Measurements from ENCODE around the gene IFNLR1.

IFNLR1 gene

GRCh38 chr1:24149866-24150233, 37.2 kb downstream of the IFNLR1 start:
- peak; percentile 39 to 44 for DNase-seq (ENCODE audit: low read depth in 2 of 2)

- no peak for DNase-seq (ENCODE audit: low read depth in 2 of 2)
Observed at GRCh38 chr1:24147816-24148215, 39.3 kb downstream of the IFNLR1 start.

- no peak for DNase-seq (ENCODE audit: low read depth in 2 of 2)
Observed at GRCh38 chr1:24147194-24147593, 39.9 kb downstream of the IFNLR1 start.

GRCh38 chr1:24142546-24143534, 44.2 kb downstream of the IFNLR1 start, which contains the start of gene IL22RA1:
Gene IL22RA1 (minus strand): TSS chr1:24143140. CDS start chr1:24143082, 58 bp downstream.
- DNase-seq (ENCODE audit: low read depth in 2 of 2), result no peak

- DNase-seq (ENCODE audit: low read depth in 2 of 2), result no peak
Observed at GRCh38 chr1:24141311-24141997, 45.6 kb downstream of the IFNLR1 start.

- no peak for DNase-seq (ENCODE audit: low read depth in 2 of 2)
Observed at GRCh38 chr1:24140741-24141181, 46.3 kb downstream of the IFNLR1 start.

GRCh38 chr1:24139841-24140425, 47.2 kb downstream of the IFNLR1 start:
- no peak for DNase-seq (ENCODE audit: low read depth in 2 of 2)

- DNase-seq (ENCODE audit: low read depth in 2 of 2), result no peak
Observed at GRCh38 chr1:24139222-24139489, 47.9 kb downstream of the IFNLR1 start.

- DNase-seq (ENCODE audit: low read depth in 2 of 2), result no peak
Observed at GRCh38 chr1:24138476-24139221, 48.4 kb downstream of the IFNLR1 start.

- DNase-seq (ENCODE audit: low read depth in 2 of 2), result no peak
Observed at GRCh38 chr1:24136956-24137539, 50.0 kb downstream of the IFNLR1 start.

- no peak for DNase-seq (ENCODE audit: low read depth in 2 of 2)
Observed at GRCh38 chr1:24134376-24134775, 52.7 kb downstream of the IFNLR1 start.

GRCh38 chr1:24133819-24134218, 53.3 kb downstream of the IFNLR1 start:
- DNase-seq (ENCODE audit: low read depth in 2 of 2), result no peak

- no peak for DNase-seq (ENCODE audit: low read depth in 2 of 2)
Observed at GRCh38 chr1:24130385-24130784, 56.7 kb downstream of the IFNLR1 start.

GRCh38 chr1:24127801-24128363, 59.2 kb downstream of the IFNLR1 start:
- DNase-seq (ENCODE audit: low read depth in 2 of 2), result no peak

GRCh38 chr1:24127134-24127800, 59.8 kb downstream of the IFNLR1 start:
- no peak for DNase-seq (ENCODE audit: low read depth in 2 of 2)

GRCh38 chr1:24126672-24127023, 60.4 kb downstream of the IFNLR1 start:
- no peak for DNase-seq (ENCODE audit: low read depth in 2 of 2)

- no peak for DNase-seq (ENCODE audit: low read depth in 2 of 2)
Observed at GRCh38 chr1:24126018-24126671, 60.9 kb downstream of the IFNLR1 start.

GRCh38 chr1:24125456-24125855, 61.6 kb downstream of the IFNLR1 start:
- no peak for DNase-seq (ENCODE audit: low read depth in 2 of 2)

- no peak for DNase-seq (ENCODE audit: low read depth in 2 of 2)
Observed at GRCh38 chr1:24124980-24125379, 62.1 kb downstream of the IFNLR1 start.

GRCh38 chr1:24123611-24124010, 63.5 kb downstream of the IFNLR1 start:
- DNase-seq (ENCODE audit: low read depth in 2 of 2), result no peak

Data from stimulated activated CD8-positive, alpha-beta memory T cell treated with anti-CD3 and anti-CD28 coated beads, Interleukin-7, amount 100 ng/mL, for 4 hours (primary cell).